ENCODE measurements around the gene CDC42BPG.

- TF ChIP-seq E2F4 (CRISPR knock-in tag; IDR thresholded peaks at IDR 0.05; ENCODE audit: low read depth) (no peak), ZNF398 (CRISPR knock-in tag; IDR thresholded peaks at IDR 0.05) (no peak), ZNF24 (IDR thresholded peaks at IDR 0.05) (no peak), POLR2AphosphoS5 (IDR thresholded peaks at IDR 0.05; ENCODE audit: control insufficient read depth, insufficient read depth, low read depth, low read length) (peak; percentile 68; the same call in 1 of the 2 replicates), NFIX (CRISPR knock-in tag; IDR thresholded peaks at IDR 0.05; ENCODE audit: low read depth) (no peak), ZBTB2 (IDR thresholded peaks at IDR 0.05) (no peak), GABPA (tag; conservative IDR thresholded peaks at IDR 0.05; ENCODE audit: low read depth) (peak; percentile 48), POLR2A (conservative IDR thresholded peaks at IDR 0.05) (peak; percentile 66; the same call in 1 of the 2 replicates), CTCF (IDR thresholded peaks at IDR 0.05 in 2 of 3, conservative IDR thresholded peaks at IDR 0.05 in 1 of 3; ENCODE audit: insufficient read depth in 2 of 3, low read depth in 1 of 3, low read length in 3 of 3) (no peak), SMARCB1 (IDR thresholded peaks at IDR 0.05; ENCODE audit: insufficient read length, low read depth) (no peak), TBL1XR1 (IDR thresholded peaks at IDR 0.05; ENCODE audit: low read length in 2 of 2) (peak in 1 of 2 experiments; percentile 72; a peak in 2 of 4 replicates), FOXK2 (conservative IDR thresholded peaks at IDR 0.05 in 1 of 2, IDR thresholded peaks at IDR 0.05 in 1 of 2; ENCODE audit: low read depth in 2 of 2) (peak; percentile 73 to 88), PTTG1 (tag; IDR thresholded peaks at IDR 0.05; ENCODE audit: low read depth) (no peak), FOXP4 (CRISPR knock-in tag; IDR thresholded peaks at IDR 0.05; ENCODE audit: borderline replicate concordance) (peak; percentile 36; the same call in 1 of the 2 replicates)
Measured at GRCh38 chr11:64885367-64886286, 41.2 kb upstream of the CDC42BPG start.

Data from K562 (cell line).